Erythroblast (primary cell): ENCODE measurements around the gene IPO9.

Source experiments
- GATA1 ChIP-seq: IDR thresholded peaks from 2 replicates; pipeline ENCODE4 v1.6.1; 2011; ENCODE audit warnings: low read depth, mild to moderate bottlenecking, control low read depth, low read length, moderate library complexity
- POLR2A ChIP-seq: IDR thresholded peaks from 2 replicates; pipeline ENCODE4 v1.6.1; 2011; ENCODE audit warnings: mild to moderate bottlenecking, low read length

DNA sequence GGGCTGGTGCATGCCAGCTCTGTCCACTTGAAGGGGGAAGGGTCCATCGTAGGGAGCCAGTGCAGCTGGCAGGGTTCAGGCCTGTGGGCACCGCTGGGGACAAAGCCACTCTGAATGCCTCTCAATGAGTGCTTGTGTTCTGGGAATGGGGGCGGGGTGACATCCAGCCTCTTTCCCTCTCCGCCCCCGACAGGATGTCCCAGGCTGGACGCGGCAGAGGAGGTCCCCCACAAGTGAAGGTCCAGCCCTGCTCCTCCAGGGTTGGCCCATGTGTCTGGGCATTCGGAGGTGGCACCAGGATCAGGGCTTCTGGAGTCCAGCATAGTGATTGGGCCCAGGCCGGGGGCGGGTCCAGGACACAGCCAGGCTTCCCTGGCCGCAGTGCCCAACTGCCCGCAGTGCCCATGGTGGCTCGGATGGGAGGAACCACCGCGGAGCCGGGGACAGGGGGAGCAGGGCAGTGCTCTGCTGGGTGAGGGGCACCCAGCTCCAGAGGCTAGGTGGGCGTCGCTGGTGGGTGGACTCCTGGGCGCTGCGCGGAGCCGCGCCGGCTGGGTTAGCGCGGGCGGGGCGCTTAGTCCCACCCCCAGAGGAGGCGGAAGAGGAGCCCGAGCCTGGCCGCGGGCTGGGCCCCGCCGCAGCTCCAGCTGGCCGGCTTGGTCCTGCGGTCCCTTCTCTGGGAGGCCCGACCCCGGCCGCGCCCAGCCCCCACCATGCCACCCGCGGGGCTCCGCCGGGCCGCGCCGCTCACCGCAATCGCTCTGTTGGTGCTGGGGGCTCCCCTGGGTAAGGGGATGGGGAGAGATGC is 59.5 kb downstream of the IPO9 start, which contains the start of gene SHISA4:
- TF ChIP-seq POLR2A: no peak
- TF ChIP-seq GATA1: no peak
